ENCODE results near the gene ZNG1F.

DNA sequence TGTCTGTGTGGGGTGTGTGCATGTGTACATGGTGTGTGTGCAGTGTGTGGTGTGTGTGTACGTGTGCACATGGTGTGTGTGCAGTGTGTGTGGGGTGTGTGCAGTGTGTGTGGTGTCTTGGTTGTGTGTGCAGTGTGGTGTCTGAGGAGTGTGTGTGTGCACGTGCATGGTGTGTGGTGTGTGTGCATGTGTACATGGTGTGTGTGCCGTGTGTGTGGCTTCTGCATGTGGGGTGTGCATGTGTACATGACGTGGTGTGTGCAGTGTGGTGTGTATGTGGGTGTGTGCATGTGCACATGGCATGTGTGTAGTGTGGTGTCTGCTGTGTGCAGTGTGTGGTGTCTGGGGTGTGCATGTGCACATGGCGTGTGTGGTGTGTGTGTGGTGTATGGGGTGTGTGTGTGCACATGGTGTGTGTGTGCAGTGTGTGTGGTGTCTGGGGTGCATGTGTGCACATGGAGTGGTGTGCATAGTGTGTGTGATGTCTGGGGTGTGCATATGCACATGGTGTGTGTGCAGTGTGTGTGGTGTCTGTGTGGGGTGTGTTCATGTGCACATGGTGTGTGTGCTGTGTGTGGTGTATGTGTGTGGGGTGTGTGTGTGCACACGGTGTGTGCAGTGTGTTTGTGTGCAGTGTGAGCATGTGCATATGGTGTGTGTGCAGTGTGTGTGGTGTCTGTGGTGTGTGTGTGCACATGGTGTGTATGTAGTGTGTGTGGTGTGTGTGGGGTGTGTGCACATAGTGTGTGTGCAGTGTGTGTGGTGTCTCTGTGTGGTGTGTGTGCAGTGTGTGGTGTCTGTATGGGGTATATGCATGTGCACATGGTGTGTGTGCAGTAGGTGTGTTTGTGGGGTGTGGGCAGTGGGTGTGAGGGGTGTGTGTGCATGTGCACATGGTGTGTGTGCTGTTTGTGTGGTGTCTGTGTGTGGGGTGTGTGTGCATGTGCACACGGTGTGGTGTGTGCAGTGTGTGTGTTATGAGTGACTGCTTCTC, 40.6 kb upstream of the ZNG1F start:
- TF ChIP-seq GATA3 (IDR thresholded peaks at IDR 0.05; ENCODE audit: low read depth, low read length) (no peak), GATA2 (IDR thresholded peaks at IDR 0.05; ENCODE audit: low read depth, low read length) (no peak)

All from SH-SY5Y (cell line).